Stimulated activated CD4-positive, alpha-beta T cell treated with anti-CD3 and anti-CD28 coated beads, Interleukin-2, amount 100 ng/mL, for 4 hours (primary cell): ENCODE data around the gene ZNF597.
A peak's percentile ranks its signal among the peaks of the same experiment; 100 is the strongest.

Experiments used
- DNase-seq: peaks from one replicate; pipeline ENCODE4 v3.0.0-alpha.2; 2020; ENCODE audit warnings: low read depth

The ZNF597 gene

GRCh38 chr16:3454631-3455147 lies 11.4 kb upstream of the ZNF597 start:
- no peak for DNase-seq

GRCh38 chr16:3454093-3454492 lies 10.8 kb upstream of the ZNF597 start:
- DNase-seq, result no peak

GRCh38 chr16:3444032-3444388 lies 706 bp upstream of the ZNF597 start:
- peak; percentile 32 for DNase-seq

- no peak for DNase-seq
Observed at GRCh38 chr16:3439637-3440036, 3.7 kb downstream of the ZNF597 start.

- no peak for DNase-seq
Observed at GRCh38 chr16:3434373-3434772, 8.9 kb downstream of the ZNF597 start.

- DNase-seq, result peak; percentile 28
Observed at GRCh38 chr16:3431779-3432219, 11.5 kb downstream of the ZNF597 start.

GRCh38 chr16:3413730-3414379 lies 29.4 kb downstream of the ZNF597 start:
- no peak for DNase-seq

GRCh38 chr16:3408561-3409197 lies 34.6 kb downstream of the ZNF597 start:
- DNase-seq, result no peak

GRCh38 chr16:3401719-3402397 lies 41.4 kb downstream of the ZNF597 start:
- DNase-seq, result no peak

- peak; percentile 97 for DNase-seq
Observed at GRCh38 chr16:3400779-3401688, 42.3 kb downstream of the ZNF597 start, which contains the start of the genes ZNF174 and ZSCAN32. TSS of gene ZNF174 (plus strand) at chr16:3401215. CDS start at chr16:3402005, 790 bp downstream. TSS of gene ZSCAN32 (minus strand) at chr16:3401004. CDS start at chr16:3397557, 3,447 bp downstream.

GRCh38 chr16:3400446-3400778 lies 42.9 kb downstream of the ZNF597 start:
- no peak for DNase-seq

GRCh38 chr16:3389663-3390338 lies 53.5 kb downstream of the ZNF597 start:
- no peak for DNase-seq

GRCh38 chr16:3388325-3388724 lies 55.0 kb downstream of the ZNF597 start:
- no peak for DNase-seq

- no peak for DNase-seq
Observed at GRCh38 chr16:3383045-3383448, 60.3 kb downstream of the ZNF597 start.
